ENCODE measurements around the gene GPR27. TPM values are rescaled to one million over a fixed set of nuclear protein-coding genes. Genes with fewer than 3 reads are reported as not detected.
A peak's percentile ranks its signal among the peaks of the same experiment; 100 is the strongest.

Gene GPR27
- total RNA-seq, 2 donors from 2014 or later, result 0.54 to 1.3 TPM

- peaks cover 8 to 12% of the 10 kb centered on the region in 2 donors for H3K4me1 ChIP-seq (ENCODE audit: control insufficient read depth in 1 of 2, low read depth in 2 of 2)
- peak overlapping the region; percentile 96 for H3K4me3 ChIP-seq
- DNase-seq (ENCODE audit: low spot score) (no peak), ATAC-seq (ENCODE audit: insufficient number of reproducible peaks, low FRiP score, low read depth) (peak; percentile 13)
- TF ChIP-seq, protein P1, sequence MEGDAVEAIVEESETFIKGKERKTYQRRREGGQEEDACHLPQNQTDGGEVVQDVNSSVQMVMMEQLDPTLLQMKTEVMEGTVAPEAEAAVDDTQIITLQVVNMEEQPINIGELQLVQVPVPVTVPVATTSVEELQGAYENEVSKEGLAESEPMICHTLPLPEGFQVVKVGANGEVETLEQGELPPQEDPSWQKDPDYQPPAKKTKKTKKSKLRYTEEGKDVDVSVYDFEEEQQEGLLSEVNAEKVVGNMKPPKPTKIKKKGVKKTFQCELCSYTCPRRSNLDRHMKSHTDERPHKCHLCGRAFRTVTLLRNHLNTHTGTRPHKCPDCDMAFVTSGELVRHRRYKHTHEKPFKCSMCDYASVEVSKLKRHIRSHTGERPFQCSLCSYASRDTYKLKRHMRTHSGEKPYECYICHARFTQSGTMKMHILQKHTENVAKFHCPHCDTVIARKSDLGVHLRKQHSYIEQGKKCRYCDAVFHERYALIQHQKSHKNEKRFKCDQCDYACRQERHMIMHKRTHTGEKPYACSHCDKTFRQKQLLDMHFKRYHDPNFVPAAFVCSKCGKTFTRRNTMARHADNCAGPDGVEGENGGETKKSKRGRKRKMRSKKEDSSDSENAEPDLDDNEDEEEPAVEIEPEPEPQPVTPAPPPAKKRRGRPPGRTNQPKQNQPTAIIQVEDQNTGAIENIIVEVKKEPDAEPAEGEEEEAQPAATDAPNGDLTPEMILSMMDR (IDR thresholded peaks at IDR 0.05), result no peak
- no peaks in the 10 kb centered on the region for H3K9me3 ChIP-seq
- H3K27ac ChIP-seq, result peak overlapping the region in 1 of 2 donors; percentile 15
- no peaks in the 10 kb centered on the region for H3K27me3 ChIP-seq (replicated peaks; ENCODE audit: insufficient read depth)
- no peaks in the 10 kb centered on the region for H3K36me3 ChIP-seq
Measured at GRCh38 chr3:71724584-71725270, 28.9 kb upstream of the GPR27 start.

GRCh38 chr3:71725271-71725991 lies 28.2 kb upstream of the GPR27 start, which contains the start of gene EIF4E3:
Gene EIF4E3 (minus strand): TSS chr3:71725402. CDS start chr3:71725367, 35 bp downstream.
- DNase-seq (ENCODE audit: low spot score) (no peak), ATAC-seq (ENCODE audit: insufficient number of reproducible peaks, low FRiP score, low read depth) (peak; percentile 51)
- H3K36me3 ChIP-seq, result no peaks in the 10 kb centered on the region
- peak within 1 kb of the TSS in 1 of 2 donors; percentile 48 for H3K27ac ChIP-seq
- H3K4me3 ChIP-seq, result peak within 1 kb of the TSS; percentile 96
- H3K27me3 ChIP-seq (replicated peaks; ENCODE audit: insufficient read depth), result no peaks in the 10 kb centered on the region
- TF ChIP-seq, protein P1 (IDR thresholded peaks at IDR 0.05), result no peak
- H3K9me3 ChIP-seq, result no peaks in the 10 kb centered on the region
- peaks cover 8 to 12% of the 10 kb centered on the region in 2 donors for H3K4me1 ChIP-seq (ENCODE audit: control insufficient read depth in 1 of 2, low read depth in 2 of 2)

DNA sequence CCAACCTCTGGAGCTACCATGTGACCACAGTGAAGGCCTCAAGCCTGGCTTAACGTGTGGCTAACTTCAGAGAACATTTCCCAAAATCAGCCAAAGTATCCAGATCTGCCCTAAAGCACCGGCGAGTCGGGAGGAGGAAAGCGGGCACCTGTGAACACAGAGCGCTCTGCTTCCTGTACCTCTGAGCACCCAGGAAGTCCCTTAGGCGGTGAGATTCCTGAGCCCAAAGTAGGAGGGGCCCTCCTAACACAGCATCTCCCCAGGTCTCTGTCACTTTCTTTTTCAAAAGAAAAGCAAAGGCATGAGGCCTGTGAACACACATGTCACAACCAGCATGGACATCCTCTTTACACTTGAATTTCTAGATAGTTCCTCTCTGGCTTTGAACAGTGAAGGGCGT lies 27.5 kb upstream of the GPR27 start:
- Histone ChIP-seq H3K36me3 (no peaks in the 10 kb centered on the region), H3K27ac (no peak overlapping the region), H3K4me3 (peak overlapping the region; percentile 83), H3K4me1 (ENCODE audit: control insufficient read depth in 1 of 2, low read depth in 2 of 2) (peaks cover 8 to 12% of the 10 kb centered on the region in 2 donors), H3K27me3 (replicated peaks; ENCODE audit: insufficient read depth) (no peaks in the 10 kb centered on the region), H3K9me3 (no peaks in the 10 kb centered on the region)
- TF ChIP-seq, protein P1 (IDR thresholded peaks at IDR 0.05), result no peak
- ATAC-seq (ENCODE audit: insufficient number of reproducible peaks, low FRiP score, low read depth) (no peak), DNase-seq (ENCODE audit: low spot score) (no peak)

- no peaks in the 10 kb centered on the region for H3K36me3 ChIP-seq
- DNase-seq (ENCODE audit: low spot score) (no peak), ATAC-seq (ENCODE audit: insufficient number of reproducible peaks, low FRiP score, low read depth) (no peak)
- H3K27me3 ChIP-seq (replicated peaks; ENCODE audit: insufficient read depth), result no peaks in the 10 kb centered on the region
- TF ChIP-seq, protein P1 (IDR thresholded peaks at IDR 0.05), result no peak
- no peaks in the 10 kb centered on the region for H3K9me3 ChIP-seq
- no peak overlapping the region for H3K4me3 ChIP-seq
- H3K4me1 ChIP-seq (ENCODE audit: control insufficient read depth in 1 of 2, low read depth in 2 of 2), result peaks cover 5 to 8% of the 10 kb centered on the region in 2 donors
- H3K27ac ChIP-seq, result no peak overlapping the region
Measured at GRCh38 chr3:71728632-71729342, 24.9 kb upstream of the GPR27 start.

GRCh38 chr3:71732637-71733036 lies 21.0 kb upstream of the GPR27 start:
- TF ChIP-seq, protein P1 (IDR thresholded peaks at IDR 0.05), result no peak
- ATAC-seq (ENCODE audit: insufficient number of reproducible peaks, low FRiP score, low read depth) (no peak), DNase-seq (ENCODE audit: low spot score) (no peak)
- no peaks in the 10 kb centered on the region for H3K4me1 ChIP-seq (ENCODE audit: control insufficient read depth in 1 of 2, low read depth in 2 of 2)
- H3K27me3 ChIP-seq (replicated peaks; ENCODE audit: insufficient read depth), result no peaks in the 10 kb centered on the region
- no peak overlapping the region for H3K4me3 ChIP-seq
- H3K36me3 ChIP-seq, result no peaks in the 10 kb centered on the region
- H3K9me3 ChIP-seq, result no peaks in the 10 kb centered on the region
- H3K27ac ChIP-seq, result no peak overlapping the region

Data from thoracic aorta (tissue), 2 donors.